A549 (cell line): ENCODE data around the gene THADA. TPM values are rescaled to one million over a fixed set of nuclear protein-coding genes. Genes with fewer than 3 reads are reported as not detected.

Source experiments
- ATAC-seq, 2 experiments: fragments of 200-7000 bp in 1 of 2; fragments of >200 bp in 1 of 2; cut with Nextera tagmentation in 1 of 2; cut with Tn5 transposase in 1 of 2; 3 replicates each; pipeline versions ENCODE4 v1.8.0 to v1.9.1; 2018 to 2020; ENCODE audit warnings: mild to moderate bottlenecking in 1 of 2, moderate library complexity in 1 of 2
- CTCF ChIA-PET: fragments of 300-600 bp; sonication (Branson Sonifier 250); formaldehyde crosslinking; extraction: SDS; loops from one replicate; lab custom pipeline; 2021; ENCODE audit warnings: antibody characterized with exemption, inconsistent platforms; lab: Yijun Ruan, JAX
- POLR2A ChIA-PET: fragments of 350-600 bp; formaldehyde crosslinking; extraction: SDS; loops from one replicate; lab custom pipeline; 2021; ENCODE audit warnings: antibody characterized with exemption, inconsistent platforms; lab: Yijun Ruan, JAX
- DNase-seq, 2 experiments: peaks; one replicate each; pipeline versions ENCODE4 v3.0.0 to v3.0.0-alpha.2; 2011 to 2016; ENCODE audit warnings: low read depth in 1 of 2, low spot score in 1 of 2
- FAIRE-seq: peaks from 2 replicates; lab custom pipeline; 2011; peaks lifted over from hg19 to GRCh38; lab: Jason Lieb, UNC
- H3K27ac ChIP-seq, 2 experiments: fragments of >200 bp; sonication (Bioruptor Twin); formaldehyde crosslinking; 3 replicates each; pipeline ENCODE4 v1.5.1; 2016 to 2017
- H3K4me1 ChIP-seq: fragments of >200 bp; sonication (Bioruptor Twin); formaldehyde crosslinking; 3 replicates; pipeline ENCODE4 v1.6.1; 2016
- H3K4me2 ChIP-seq: fragments of >200 bp; sonication (Bioruptor Twin); formaldehyde crosslinking; 3 replicates; pipeline ENCODE4 v1.6.1; 2016
- H3K4me3 ChIP-seq: fragments of >200 bp; sonication (Bioruptor Twin); formaldehyde crosslinking; 3 replicates; pipeline ENCODE4 v1.5.1; 2016
- H3K9me3 ChIP-seq: fragments of >200 bp; sonication (Bioruptor Twin); formaldehyde crosslinking; 3 replicates; pipeline ENCODE4 v1.6.1; 2016
- CTCF ChIP-seq: fragments of >200 bp; sonication (Bioruptor Twin); formaldehyde crosslinking; IDR thresholded peaks from 3 replicates; pipeline ENCODE4 v1.5.1; 2016
- EHF ChIP-seq: fragments of 250-450 bp; sonication (Bioruptor Pico); IDR thresholded peaks from 2 replicates; pipeline ENCODE4 v1.5.0; 2020; ENCODE audit warnings: mild to moderate bottlenecking
- EHMT2 ChIP-seq: fragments of 200-600 bp; sonication (generic); IDR thresholded peaks from 2 replicates; pipeline ENCODE4 v1.6.1; 2016; ENCODE audit warnings: antibody characterized with exemption, low read depth, mild to moderate bottlenecking, moderate library complexity
- HOXA7 ChIP-seq: fragments of 250-450 bp; sonication (Bioruptor Pico); IDR thresholded peaks from 2 replicates; pipeline ENCODE4 v1.5.0; 2020; ENCODE audit warnings: mild to moderate bottlenecking, moderate library complexity
- HOXB5 ChIP-seq: fragments of 250-450 bp; sonication (Bioruptor Pico); IDR thresholded peaks from 2 replicates; pipeline ENCODE4 v1.5.0; 2020; ENCODE audit warnings: mild to moderate bottlenecking, moderate library complexity
- MAFK ChIP-seq: fragments of 450-650 bp; IDR thresholded peaks from 2 replicates; pipeline ENCODE4 v1.6.1; 2014; ENCODE audit not compliant: partially characterized antibody
- MAX ChIP-seq: IDR thresholded peaks from 2 replicates; pipeline ENCODE4 v1.6.1; 2012
- PHF8 ChIP-seq: fragments of 200-600 bp; sonication (generic); IDR thresholded peaks from 2 replicates; pipeline ENCODE4 v1.6.1; 2016; ENCODE audit warnings: low read depth, mild to moderate bottlenecking, antibody characterized with exemption, moderate library complexity, borderline replicate concordance
- POLR2A ChIP-seq: IDR thresholded peaks from 2 replicates; pipeline ENCODE4 v1.6.1; 2012; ENCODE audit warnings: mild to moderate bottlenecking, low read length
- RARB ChIP-seq: fragments of 250-450 bp; sonication (Bioruptor Pico); IDR thresholded peaks from 2 replicates; pipeline ENCODE4 v1.8.0; 2021; ENCODE audit warnings: mild to moderate bottlenecking, moderate library complexity
- REST ChIP-seq: fragments of 200-600 bp; sonication (generic); IDR thresholded peaks from 2 replicates; pipeline ENCODE4 v1.6.1; 2016; ENCODE audit warnings: antibody characterized with exemption, mild to moderate bottlenecking, moderate library complexity
- TFCP2L1 ChIP-seq: fragments of 250-450 bp; sonication (Bioruptor Pico); IDR thresholded peaks from 2 replicates; pipeline ENCODE4 v1.5.0; 2021; ENCODE audit warnings: mild to moderate bottlenecking
- ZNF302 ChIP-seq: fragments of 250-450 bp; sonication (Bioruptor Pico); IDR thresholded peaks from 2 replicates; pipeline ENCODE4 v1.9.0; 2021; ENCODE audit warnings: inconsistent platforms, mild to moderate bottlenecking, moderate library complexity
- WGBS: methylation state at CpG from one replicate; pipeline ENCODE4 v1.1.6; 2017; ENCODE audit errors: missing lambda C conversion rate; 5-methylcytosine and 5-hydroxymethylcytosine counted together
- polyA plus RNA-seq, 4 experiments: library from polyadenylated mRNA; depleted of rRNA in 3 of 4; stranded (reverse); fragments of >200 nt; fragmentation: RNase III in 1 of 4; extraction: RNeasy Plus Mini Kit Qiagen cat#74134 plus additional on column Dnase treatment in 1 of 4; gene quantifications; 2 replicates in 3 of 4; 3 replicates in 1 of 4; pipeline ENCODE4 v1.2.3, GENCODE V29; 2011 to 2017
- TF ChIP-seq, protein P1 (sequence below): IDR thresholded peaks from 2 replicates; pipeline ENCODE4 v1.6.1; 2012; ENCODE audit warnings: low read depth, borderline replicate concordance
- TF ChIP-seq, protein P2 (sequence below): fragments of 150-350 bp; IDR thresholded peaks from 2 replicates; pipeline ENCODE4 v1.6.1; 2014; ENCODE audit warnings: low read depth, mild to moderate bottlenecking, low read length

Gene THADA
- polyA plus RNA-seq, 2 of the 4 experiments (the other 2 are of a cell fraction), result 21.8 to 37.9 TPM

- 93% methylated on average over 11 of the region's 11 CpGs for WGBS
- no peak for TF ChIP-seq TFCP2L1 (CRISPR knock-in tag)
- TF ChIP-seq EHMT2, result no peak
- no peak for TF ChIP-seq HOXA7
- TF ChIP-seq REST, result no peak
- TF ChIP-seq RARB, result no peak
- TF ChIP-seq, protein P1, sequence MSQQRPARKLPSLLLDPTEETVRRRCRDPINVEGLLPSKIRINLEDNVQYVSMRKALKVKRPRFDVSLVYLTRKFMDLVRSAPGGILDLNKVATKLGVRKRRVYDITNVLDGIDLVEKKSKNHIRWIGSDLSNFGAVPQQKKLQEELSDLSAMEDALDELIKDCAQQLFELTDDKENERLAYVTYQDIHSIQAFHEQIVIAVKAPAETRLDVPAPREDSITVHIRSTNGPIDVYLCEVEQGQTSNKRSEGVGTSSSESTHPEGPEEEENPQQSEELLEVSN, result no peak
- TF ChIP-seq MAX, result no peak
- TF ChIP-seq ZNF302 (CRISPR knock-in tag), result no peak
- no peak for TF ChIP-seq EHF (CRISPR knock-in tag)
- TF ChIP-seq HOXB5 (CRISPR knock-in tag), result no peak
- TF ChIP-seq, protein P2, sequence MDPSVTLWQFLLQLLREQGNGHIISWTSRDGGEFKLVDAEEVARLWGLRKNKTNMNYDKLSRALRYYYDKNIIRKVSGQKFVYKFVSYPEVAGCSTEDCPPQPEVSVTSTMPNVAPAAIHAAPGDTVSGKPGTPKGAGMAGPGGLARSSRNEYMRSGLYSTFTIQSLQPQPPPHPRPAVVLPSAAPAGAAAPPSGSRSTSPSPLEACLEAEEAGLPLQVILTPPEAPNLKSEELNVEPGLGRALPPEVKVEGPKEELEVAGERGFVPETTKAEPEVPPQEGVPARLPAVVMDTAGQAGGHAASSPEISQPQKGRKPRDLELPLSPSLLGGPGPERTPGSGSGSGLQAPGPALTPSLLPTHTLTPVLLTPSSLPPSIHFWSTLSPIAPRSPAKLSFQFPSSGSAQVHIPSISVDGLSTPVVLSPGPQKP, result no peak
- TF ChIP-seq POLR2A, result no peak
- no peak for TF ChIP-seq PHF8
- POLR2A ChIA-PET, result no interaction called here
- DNase-seq, result no peak
- peak overlapping the region; percentile 70 for H3K4me2 ChIP-seq
- H3K27ac ChIP-seq, result peak overlapping the region; percentile 69 to 81
- peak in 1 of 2 experiments; percentile 16; a peak in 3 of 6 replicates for ATAC-seq
- FAIRE-seq, result no peak
- CTCF ChIA-PET, result interaction anchor here (0.6 to 1.7 kb wide), 11 partner anchors 13 to 346 kb away, joined by 3 to 6 read pairs (median 3); no protein-coding TSS in a partner anchor
- no peaks in the 10 kb centered on the region for H3K9me3 ChIP-seq
- H3K4me1 ChIP-seq, result peaks cover 41% of the 10 kb centered on the region
- H3K4me3 ChIP-seq, result no peak overlapping the region; the same call in 2 of the 3 replicates
Observed at GRCh38 chr2:43292851-43293743, 302.7 kb downstream of the THADA start.

DNA sequence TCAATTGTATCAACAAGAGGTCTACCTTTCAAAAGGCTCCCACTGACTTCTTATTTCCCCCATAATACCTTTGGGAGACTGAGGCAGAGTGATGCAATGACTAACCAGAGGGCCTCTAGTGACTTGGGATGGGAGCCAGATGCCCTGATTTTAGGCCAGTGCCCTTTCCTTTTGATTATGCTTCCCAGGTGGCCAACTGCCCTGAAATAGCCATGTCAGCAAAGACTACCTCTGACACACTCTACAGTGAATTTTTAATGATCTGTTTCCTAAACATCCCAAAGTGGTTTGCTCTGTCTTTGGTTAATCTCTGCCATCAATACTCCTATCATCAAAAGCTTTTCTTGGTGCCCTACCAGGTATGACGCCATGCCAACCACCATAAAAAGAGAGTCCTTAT lies 303.5 kb downstream of the THADA start:
- DNase-seq, result no peak
- POLR2A ChIA-PET, result no interaction called here
- H3K4me2 ChIP-seq, result no peak overlapping the region
- no peak for ATAC-seq
- peaks cover 41% of the 10 kb centered on the region for H3K4me1 ChIP-seq
- 79% methylated on average over 1 of the region's 1 CpG for WGBS
- H3K9me3 ChIP-seq, result no peaks in the 10 kb centered on the region
- CTCF ChIA-PET, result interaction anchor here (0.7 to 1.5 kb wide), 2 partner anchors 13 to 63 kb away, joined by 3 read pairs; no protein-coding TSS in a partner anchor
- no peak overlapping the region for H3K4me3 ChIP-seq
- TF ChIP-seq MAFK, result peak; percentile 84
- no peak for TF ChIP-seq CTCF
- peak overlapping the region; percentile 69 to 81; a peak in 4 of 6 replicates for H3K27ac ChIP-seq
- FAIRE-seq, result no peak
